Bronchial epithelial cell (primary cell): ENCODE measurements around the gene MUC5AC. TPM values are rescaled to one million over a fixed set of nuclear protein-coding genes. Genes with fewer than 3 reads are reported as not detected.

Source experiments
- DNase-seq: peaks from one replicate; pipeline ENCODE4 v3.0.0-alpha.2; 2010; ENCODE audit warnings: low read depth
- FAIRE-seq: peaks from 2 replicates; lab custom pipeline; 2011; peaks lifted over from hg19 to GRCh38; lab: Jason Lieb, UNC
- H3K27me3 ChIP-seq: 2 replicates; pipeline ENCODE4 v1.5.1; 2011; ENCODE audit warnings: low read length; ENCODE audit not compliant: control insufficient read depth, insufficient read depth
- H3K36me3 ChIP-seq: 2 replicates; pipeline ENCODE4 v1.5.1; 2011; ENCODE audit warnings: low read length; ENCODE audit not compliant: control insufficient read depth, insufficient read depth
- H3K4me3 ChIP-seq: 2 replicates; pipeline ENCODE4 v1.5.1; 2011; ENCODE audit warnings: mild to moderate bottlenecking, low read depth, low read length, control low read depth
- total RNA-seq: library from RNA; depleted of rRNA; stranded (reverse); fragments of >200 nt; gene quantifications from 2 replicates; pipeline ENCODE4 v1.2.1, GENCODE V29; 2014
- TF ChIP-seq, protein P1 (sequence below): IDR thresholded peaks from 2 replicates; pipeline ENCODE4 v1.5.1; 2011; ENCODE audit warnings: mild to moderate bottlenecking, moderate library complexity, low read length, control low read depth, inconsistent platforms; ENCODE audit not compliant: insufficient read depth, severe bottlenecking

Gene MUC5AC
- total RNA-seq, 1 donor from 2014 or later: under 0.01 TPM

GRCh38 chr11:1200611-1201191 is 42.9 kb downstream of the MUC5AC start:
- no peak for FAIRE-seq
- Histone ChIP-seq H3K36me3 (no peaks in the 10 kb centered on the region), H3K27me3 (peaks cover 8% of the 10 kb centered on the region), H3K4me3 (no peak overlapping the region)
- DNase-seq: no peak
- TF ChIP-seq, protein P1, sequence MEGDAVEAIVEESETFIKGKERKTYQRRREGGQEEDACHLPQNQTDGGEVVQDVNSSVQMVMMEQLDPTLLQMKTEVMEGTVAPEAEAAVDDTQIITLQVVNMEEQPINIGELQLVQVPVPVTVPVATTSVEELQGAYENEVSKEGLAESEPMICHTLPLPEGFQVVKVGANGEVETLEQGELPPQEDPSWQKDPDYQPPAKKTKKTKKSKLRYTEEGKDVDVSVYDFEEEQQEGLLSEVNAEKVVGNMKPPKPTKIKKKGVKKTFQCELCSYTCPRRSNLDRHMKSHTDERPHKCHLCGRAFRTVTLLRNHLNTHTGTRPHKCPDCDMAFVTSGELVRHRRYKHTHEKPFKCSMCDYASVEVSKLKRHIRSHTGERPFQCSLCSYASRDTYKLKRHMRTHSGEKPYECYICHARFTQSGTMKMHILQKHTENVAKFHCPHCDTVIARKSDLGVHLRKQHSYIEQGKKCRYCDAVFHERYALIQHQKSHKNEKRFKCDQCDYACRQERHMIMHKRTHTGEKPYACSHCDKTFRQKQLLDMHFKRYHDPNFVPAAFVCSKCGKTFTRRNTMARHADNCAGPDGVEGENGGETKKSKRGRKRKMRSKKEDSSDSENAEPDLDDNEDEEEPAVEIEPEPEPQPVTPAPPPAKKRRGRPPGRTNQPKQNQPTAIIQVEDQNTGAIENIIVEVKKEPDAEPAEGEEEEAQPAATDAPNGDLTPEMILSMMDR: no peak

DNA sequence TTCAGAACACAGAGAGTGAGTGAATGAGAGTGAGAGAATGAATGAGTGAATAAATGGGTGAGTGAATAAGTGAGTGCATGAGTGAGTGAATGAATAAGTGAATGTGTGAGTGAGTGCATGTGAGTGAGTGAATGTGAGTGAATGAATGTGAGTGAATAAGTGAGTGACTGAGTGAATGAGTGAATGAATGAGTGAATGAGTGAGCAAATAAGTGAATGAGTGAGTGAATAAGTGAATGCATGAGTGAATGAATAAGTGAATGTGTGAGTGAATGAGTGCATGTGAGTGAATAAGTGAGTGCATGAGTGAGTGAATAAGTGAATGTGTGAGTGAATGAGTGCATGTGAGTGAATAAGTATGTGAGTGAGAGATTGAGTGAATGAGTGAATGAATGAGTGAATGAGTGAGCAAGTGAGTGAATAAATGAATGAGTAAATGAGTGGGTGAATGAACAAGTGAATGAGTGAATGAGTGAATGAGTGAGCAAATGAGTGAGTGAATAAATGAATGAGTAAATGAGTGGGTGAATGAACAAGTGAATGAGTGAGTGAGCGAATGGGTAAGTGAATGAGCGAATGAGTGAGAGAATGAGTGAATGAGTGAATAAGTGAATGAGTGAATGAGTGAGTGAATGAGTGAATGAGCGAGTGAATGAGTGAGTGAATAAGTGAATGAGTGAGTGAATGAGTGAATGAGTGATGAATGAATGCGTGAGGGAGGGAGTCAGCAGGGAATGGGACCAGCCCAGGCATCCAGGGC is 43.8 kb downstream of the MUC5AC start:
- Histone ChIP-seq H3K36me3 (no peaks in the 10 kb centered on the region), H3K27me3 (peaks cover 8% of the 10 kb centered on the region), H3K4me3 (no peak overlapping the region)
- TF ChIP-seq, protein P1: no peak
- FAIRE-seq (peak; percentile 55), DNase-seq (no peak)

DNA sequence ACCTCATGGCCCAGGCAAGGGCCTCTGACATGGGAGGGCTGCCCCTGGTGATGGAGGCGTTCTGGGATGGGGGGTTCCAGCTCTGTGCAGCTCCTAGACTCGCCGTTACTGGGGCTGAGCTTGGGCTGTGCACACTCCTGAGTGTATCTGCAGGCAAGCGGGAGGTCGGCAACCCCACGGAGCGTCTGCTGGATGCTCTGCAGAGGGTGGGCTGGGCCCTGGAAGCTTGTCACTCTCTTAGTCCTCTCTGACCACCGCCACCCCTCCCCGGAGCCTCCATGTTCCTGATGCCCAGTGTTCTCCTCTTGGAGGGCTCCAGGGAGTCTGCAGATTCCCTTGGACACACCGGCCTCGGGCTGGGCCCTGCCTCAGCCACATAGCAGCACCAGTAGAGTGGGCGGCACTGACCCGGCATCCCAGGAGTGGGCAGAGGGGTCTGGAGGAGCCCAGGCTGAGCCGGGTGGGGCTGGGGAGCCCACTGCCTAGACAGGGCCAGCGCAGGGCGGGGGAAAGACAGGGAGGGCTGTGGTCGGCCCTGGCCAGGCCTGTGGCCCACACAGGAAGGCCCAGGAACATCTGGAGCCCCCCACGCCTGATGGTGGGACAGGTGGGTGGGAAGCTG is 44.5 kb downstream of the MUC5AC start:
- FAIRE-seq (no peak), DNase-seq (no peak)
- peaks cover 8% of the 10 kb centered on the region for H3K27me3 ChIP-seq
- no peaks in the 10 kb centered on the region for H3K36me3 ChIP-seq
- TF ChIP-seq, protein P1: no peak
- no peak overlapping the region for H3K4me3 ChIP-seq

DNA sequence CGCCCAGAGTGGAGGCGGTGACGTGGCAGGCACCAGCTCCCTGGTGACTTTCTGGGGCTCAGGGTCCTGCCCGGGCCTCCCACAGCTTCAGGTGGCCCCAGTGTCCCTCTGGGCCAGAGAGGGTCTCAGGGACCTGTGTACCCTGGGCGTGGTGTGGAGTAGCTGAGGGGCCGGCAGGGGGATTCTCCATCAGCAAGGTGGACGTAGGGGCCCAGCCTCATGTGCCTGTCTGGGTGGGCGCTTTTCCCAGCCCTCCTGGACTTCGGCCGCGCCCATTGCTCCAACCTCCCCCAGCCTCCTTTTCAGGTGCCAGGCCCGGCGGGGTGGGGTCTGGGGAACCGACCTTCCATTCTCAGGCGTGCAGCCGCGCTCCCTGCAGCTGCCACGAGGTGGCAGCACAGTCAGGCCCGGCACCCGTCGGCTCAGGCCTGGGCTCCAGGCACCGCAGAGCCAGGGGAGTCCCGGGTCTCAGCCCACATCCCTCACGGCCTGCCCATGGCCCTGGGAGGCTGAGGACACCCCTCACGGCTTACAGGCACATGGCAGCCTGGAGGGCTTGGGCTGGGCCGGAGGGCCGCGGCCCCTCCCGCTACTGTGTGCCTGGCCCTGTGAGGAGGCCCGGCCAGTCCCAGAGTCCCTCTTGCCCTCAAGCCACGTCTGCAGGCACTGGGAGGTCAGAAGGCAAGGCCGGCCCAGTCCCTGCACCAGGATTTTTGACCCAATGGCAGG is 45.2 kb downstream of the MUC5AC start:
- FAIRE-seq (no peak), DNase-seq (no peak)
- H3K27me3 ChIP-seq: peaks cover 8% of the 10 kb centered on the region
- TF ChIP-seq, protein P1: peak; percentile 96
- H3K36me3 ChIP-seq: no peaks in the 10 kb centered on the region
- no peak overlapping the region for H3K4me3 ChIP-seq

GRCh38 chr11:1203505-1204271 is 45.9 kb downstream of the MUC5AC start:
- DNase-seq: no peak
- Histone ChIP-seq H3K36me3 (no peaks in the 10 kb centered on the region), H3K27me3 (peaks cover 8% of the 10 kb centered on the region), H3K4me3 (no peak overlapping the region)
- no peak for FAIRE-seq
- TF ChIP-seq, protein P1: no peak
